ENCODE measurements around the gene EFCAB12.
"Not testable (repeated sequence)": the region's sequence is repeated elsewhere in the genome, so short reads cannot be mapped to it uniquely, and the experiment has no call there.

The EFCAB12 gene

DNA sequence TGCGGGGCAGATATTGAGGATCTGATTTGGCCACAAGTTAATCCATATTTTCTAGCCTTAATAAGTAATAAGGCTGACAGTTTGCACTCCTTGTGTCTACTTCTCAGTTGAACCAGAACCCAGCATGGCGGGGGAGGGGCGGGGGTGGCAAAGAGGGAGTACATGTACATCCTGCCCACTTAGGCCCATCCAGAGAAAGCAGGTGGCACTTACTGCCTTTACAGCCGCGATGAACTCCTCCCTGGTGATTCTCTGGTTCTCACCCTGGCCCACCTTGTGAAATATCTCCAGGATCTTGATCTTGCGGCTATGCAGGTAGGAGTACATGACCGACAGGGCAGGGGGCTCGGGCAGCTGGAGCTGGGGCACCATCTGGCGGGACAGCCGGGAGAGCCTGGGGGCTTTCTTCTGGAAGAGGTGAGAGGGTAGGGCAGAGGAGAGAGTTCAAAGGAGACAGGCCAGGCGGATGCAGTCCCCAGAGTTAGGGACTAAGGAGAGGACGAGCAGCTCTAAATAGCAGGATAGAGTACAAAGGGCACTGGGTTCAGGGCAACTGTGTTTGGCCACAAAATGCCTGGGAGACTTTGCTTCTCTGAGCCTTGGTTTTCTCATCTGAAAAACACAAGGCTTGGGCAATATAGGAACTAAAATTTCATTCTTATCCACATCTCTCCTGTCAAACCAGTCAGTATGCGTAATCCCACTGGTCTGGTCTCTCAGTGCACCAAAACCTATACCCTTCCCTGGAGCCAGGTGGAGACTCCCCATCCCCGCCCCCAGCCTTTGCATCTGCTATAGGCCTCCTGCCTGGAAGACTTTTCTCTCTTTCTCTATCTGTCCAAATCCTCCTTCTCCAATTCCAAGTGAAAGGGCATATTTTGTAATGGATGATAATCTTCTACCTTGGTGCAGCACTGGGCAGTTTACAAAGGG, 10.1 kb downstream of the EFCAB12 start:
- DNase-seq, result no peak

- no peak for DNase-seq
Observed at GRCh38 chr3:129417326-129417725, 11.1 kb downstream of the EFCAB12 start.

DNA sequence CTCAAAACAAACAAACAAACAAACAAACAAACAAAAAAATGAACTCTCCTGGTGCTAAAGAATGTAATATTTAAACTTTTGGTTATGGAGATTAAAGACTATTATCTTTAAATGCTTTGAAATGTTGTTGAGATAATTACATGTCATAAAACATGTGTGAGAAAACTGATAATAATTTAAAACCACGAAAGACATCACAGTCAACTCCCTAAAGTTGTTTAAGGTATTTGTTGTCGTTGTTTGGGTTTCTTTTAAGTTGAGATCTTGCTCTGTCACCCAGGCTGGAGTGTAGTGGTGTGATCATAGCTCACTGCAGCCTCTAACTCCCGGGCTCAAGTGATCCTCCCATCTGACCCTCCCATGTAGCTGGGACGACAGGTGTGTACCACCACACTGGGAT, 12.0 kb downstream of the EFCAB12 start:
- no peak for DNase-seq

DNA sequence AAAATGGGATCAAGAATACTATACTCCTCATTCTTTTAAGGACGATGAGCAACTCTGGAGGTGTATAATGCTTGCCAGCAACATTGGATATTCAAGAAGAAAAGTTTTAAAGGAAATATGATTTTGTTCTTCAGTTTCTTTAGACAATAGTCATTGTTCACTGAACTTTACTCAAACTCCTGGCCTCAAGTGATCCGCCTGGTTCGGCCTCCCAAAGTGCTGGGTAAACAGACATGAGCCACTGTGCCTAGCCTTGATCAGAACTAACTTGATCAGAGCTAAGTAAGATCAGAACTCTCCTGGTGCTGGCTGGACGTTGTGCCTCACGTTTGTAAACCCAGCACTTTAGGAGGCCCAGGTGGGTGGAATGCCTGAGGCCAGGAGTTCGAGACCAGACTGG, 12.6 kb downstream of the EFCAB12 start:
- DNase-seq, result no peak

DNA sequence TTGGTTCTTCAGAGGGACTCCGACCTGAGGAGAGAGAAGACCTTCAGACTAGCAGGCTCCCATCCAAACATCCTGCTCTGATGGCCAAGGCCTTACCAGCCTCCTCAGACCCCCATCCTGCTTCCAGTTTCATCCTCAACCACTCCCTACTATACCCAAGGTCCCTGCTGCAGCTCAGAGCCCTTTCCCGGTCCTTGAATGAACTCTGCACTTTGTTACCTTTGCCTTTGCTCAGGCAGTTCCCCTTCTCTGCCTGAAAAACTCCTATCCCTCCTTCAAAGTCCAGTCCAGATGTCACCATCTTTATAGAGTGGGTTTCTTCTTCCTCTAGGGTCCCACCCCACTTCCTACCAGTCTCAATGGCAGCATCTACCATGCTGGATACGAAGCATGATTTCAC, 13.1 kb downstream of the EFCAB12 start:
- no peak for DNase-seq

DNA sequence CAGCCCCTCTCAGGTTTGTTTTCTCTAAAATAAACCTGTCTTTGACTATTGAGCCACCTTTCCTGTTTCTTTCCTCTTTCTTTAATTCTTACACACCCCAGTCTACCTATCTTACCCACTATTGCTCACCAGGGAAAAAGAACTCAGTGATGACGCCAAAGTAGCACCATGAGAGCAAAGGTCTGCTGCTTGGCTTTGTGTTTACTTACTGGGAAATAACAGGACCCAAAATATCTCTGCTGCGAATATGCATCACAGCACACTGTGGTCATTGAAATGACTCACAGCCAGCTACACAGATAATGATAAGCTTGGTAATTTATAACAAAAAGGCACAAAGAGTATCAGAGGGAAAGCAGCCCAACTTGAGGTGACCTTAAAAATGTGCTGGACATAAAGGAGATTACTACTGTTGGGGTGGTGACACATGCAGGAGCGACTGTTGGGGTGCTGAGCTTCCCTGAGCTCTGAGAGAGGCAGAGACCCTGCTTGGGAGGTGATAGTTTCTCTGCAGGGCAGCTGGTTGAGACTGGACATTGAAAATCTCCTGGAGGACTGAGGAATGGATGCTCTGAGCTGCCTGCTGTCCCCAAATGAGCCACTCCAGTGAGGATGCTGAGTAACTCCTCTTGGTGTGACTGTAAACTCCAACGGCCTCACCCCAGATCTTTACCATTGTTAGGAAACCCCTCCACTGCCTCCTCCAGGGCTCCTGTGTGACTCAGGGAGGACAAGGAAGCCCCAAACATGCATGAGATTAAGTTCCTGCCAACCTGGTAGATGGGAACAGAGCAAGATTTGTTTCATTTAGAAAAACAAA, 14.5 kb downstream of the EFCAB12 start:
- DNase-seq, result no peak

- not testable (repeated sequence) for DNase-seq
Observed at GRCh38 chr3:129413238-129413637, 15.2 kb downstream of the EFCAB12 start.

DNA sequence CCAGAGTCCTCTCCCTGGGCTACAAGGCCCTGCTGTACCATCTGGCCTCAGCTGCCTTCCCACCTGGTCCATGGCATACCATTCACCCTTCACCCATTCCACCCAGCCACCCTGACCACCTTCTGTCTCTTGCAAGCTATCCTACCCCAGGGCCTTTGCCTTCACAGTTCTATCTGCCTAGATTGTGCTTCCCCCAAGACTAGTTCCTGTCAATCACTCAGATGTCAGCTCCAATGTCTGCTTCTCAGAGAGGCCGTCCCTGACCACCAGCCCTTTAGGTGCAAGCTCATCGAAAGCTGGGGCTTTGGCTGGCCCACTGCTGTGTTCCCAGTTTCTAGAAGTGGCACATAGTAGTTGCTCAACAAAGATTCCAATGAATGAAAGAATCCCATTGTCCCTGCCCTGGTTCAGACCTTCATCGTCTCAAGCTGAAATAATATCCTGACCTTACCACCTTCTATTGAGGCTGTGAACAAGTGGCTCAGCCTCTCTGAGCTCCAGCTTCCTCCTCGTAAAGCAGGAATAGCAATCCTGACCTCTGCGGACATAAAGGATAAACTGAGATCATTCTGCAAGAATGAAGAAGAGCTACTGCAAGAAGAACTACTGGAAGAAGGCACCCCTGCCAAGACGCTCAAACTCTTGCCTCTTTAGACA, 15.8 kb downstream of the EFCAB12 start:
- DNase-seq, result no peak

DNA sequence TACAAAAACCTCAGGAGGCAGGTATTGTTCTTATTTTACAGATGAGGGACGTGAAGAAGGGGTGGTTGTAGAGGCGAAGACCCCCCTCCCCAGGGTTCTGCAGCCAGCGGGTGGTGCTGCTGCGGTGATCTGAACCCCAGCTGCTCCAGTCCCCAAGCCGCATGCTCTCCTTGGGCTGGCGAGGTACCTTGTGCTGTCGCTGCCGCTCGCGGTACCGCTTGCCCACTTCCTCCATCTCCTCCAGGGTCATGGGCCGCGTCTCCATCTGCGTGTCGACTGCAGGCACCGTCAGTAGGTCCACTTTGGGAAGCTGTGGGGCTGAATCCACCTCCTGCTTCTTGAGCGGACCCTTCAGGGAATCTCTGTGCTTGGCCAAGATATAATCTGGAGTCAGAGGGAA, 17.5 kb downstream of the EFCAB12 start:
- DNase-seq, result no peak

DNA sequence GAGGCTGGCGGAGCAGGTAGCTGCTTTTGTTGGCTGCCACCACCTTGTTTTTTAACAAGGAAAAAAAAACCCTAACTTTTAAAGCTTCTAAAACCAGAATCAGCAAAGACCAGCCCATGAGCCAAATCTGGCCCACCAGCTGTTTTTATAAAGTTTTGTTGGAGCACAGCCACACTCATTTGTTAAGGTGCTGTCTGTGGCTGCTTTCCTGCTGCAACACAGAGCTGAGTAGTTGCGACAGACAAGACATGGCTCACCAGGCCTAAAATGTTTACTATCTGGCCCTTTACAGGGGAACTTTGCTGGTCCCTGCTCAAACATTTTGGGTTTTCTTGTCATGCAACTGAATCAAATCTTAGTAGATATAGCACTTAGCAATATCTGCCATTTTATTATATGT, 18.9 kb downstream of the EFCAB12 start:
- DNase-seq, result peak in 1 of 2 experiments; percentile 11

- no peak for DNase-seq
Observed at GRCh38 chr3:129404610-129405009, 23.8 kb downstream of the EFCAB12 start.

DNA sequence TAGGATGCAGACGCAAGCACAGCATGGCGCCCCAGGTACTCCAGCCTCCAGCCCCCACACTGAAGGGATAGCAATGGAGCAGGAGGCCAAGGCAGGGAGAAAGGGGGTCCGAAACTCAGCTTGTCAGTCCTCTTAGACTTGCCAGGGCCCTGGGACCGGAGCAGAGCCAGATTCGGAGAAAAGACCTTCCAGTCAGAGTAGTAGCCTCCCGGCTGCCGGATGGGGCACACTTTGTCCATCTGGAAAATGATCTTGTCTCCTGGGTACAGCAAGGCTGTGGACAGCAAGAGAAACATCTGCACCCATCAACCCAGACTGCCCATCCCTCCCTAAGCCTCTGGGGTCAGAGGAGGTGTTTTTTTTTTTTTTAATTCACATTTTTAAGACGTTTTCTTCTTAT, 24.3 kb downstream of the EFCAB12 start:
- no peak for DNase-seq

GRCh38 chr3:129403450-129403849, 25.0 kb downstream of the EFCAB12 start:
- no peak for DNase-seq

DNA sequence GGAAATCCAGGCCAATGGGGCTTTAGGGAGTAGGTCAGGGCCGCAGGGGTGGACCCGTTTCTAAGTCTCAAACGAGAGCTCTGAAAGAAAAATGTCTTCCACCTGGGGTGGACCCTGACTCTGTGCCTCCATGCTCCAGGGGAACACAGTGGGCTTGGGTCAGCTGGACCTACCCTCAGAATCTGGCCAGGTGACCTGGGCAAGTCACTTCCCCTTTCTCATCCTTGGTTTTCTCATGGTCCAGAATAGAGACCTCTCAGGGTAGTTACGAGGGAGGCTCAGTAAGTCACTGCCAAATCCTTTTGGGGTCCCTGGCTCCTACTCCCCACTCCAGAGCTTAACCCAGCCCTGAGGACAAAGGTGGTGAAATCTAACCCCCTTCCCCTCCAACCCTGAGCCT, 25.8 kb downstream of the EFCAB12 start:
- DNase-seq, result no peak

DNA sequence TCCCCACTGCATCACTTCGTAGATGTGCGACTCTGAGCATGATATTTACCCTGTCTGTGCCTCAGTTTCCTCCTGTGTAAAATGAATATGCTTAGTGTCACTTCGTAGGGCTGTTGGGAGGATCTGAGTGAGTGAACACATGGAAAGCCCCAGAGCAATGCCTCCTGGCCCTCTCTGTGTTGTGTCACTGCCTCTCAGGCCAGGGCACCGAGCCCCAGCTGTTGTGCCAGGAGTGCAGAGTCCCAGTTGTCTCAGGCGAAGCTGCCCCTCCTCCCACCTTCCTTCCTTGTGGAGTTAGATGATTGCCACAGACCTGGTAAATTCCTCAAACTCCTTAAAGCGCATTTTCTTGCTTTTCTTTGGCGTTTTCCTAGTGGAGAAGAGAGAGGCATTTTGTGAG, 26.2 kb downstream of the EFCAB12 start:
- DNase-seq, result no peak

- peak in 1 of 2 experiments; percentile 49 for DNase-seq
Observed at GRCh38 chr3:129399895-129400357, 28.5 kb downstream of the EFCAB12 start.

DNA sequence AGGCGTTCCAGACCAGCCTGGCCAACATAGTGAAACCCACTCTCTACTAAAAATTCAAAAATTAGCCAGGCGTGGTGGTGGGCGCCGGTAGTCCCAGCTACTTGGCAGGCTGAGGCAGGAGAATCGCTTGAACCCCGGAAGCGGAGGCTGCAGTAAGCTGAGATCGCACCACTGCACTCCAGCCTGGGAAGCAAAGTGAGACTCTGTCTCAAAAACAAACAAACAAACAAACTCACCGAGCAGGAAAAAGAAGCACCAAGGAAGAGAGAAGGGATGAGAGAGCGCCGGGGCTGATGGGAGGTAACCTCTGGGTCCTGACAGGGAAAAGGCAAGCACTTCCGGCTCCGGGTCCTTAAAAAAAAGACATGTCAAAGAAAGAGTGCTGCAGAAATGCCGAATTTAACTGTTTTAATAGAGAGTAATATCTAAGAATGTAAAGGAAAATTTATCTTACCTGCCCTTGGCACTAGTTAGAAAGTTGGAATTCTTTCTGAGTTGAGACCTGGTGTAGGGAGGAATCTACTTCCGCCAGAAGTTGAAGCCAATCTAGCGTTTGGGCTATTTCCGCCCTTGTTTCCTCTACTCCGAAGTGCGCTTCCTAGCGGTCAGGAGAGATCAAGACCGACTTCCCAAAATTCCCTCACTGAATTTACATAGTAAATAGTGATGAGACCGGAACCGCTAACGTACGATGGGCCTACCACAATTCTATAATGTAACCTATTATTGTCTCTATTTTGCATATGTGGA, 29.1 kb downstream of the EFCAB12 start:
- peak; percentile 93 to 96 for DNase-seq

DNA sequence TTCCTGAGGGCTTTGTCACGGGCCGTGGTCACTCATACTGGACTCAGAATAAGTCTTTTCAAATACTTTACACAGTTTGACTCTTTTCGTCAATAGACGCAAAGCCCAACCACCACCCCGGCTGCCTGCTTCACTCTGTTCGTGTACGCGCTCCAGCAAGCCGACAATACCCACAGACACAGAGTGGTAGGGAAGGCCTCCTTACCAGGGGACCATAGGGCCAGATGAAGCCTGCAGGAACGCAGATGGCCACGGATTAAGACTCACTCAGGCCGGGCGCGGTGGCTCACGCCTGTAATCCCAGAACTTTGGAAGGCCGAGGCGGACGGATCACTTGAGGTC, 29.7 kb downstream of the EFCAB12 start:
- no peak for DNase-seq

DNA sequence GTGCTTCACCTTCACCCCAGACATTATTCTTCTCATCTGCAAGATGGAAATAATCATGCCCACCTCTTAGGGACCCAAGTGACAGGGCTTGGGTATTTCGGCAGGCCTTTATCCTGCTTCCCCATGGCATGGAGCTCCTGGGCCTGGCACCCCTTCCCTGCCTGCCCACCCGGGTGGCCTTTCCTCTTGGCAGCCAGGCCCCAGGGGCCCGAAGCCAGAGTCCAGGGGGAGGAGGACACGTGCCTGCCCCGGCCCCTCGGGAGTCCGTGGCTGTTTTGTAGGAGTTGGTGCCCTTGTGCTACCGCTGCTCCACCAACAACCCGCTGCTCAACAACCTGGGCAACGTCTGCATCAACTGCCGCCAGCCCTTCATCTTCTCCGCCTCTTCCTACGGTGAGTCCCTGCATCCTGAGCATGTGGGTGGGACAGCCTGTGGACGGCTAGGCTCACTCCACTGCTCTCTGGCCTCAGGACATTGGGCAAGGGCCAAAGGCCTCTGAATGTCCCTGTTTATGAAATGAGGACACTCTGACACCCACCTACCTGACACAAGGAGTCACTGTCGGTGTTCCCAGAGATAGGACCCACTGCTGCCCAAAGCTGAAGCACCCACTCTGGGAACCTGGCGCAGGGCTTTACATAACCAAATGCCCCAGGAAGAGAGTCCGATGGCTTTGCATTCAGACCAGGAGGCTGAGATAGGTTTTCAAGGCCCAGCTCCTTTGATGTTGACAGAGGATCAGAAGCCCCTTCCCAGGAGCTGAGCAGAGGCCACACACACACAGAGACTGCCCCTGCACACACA, 34.5 kb downstream of the EFCAB12 start:
- not testable (repeated sequence) for DNase-seq

GRCh38 chr3:129393271-129393670, 35.2 kb downstream of the EFCAB12 start:
- DNase-seq, result no peak

DNA sequence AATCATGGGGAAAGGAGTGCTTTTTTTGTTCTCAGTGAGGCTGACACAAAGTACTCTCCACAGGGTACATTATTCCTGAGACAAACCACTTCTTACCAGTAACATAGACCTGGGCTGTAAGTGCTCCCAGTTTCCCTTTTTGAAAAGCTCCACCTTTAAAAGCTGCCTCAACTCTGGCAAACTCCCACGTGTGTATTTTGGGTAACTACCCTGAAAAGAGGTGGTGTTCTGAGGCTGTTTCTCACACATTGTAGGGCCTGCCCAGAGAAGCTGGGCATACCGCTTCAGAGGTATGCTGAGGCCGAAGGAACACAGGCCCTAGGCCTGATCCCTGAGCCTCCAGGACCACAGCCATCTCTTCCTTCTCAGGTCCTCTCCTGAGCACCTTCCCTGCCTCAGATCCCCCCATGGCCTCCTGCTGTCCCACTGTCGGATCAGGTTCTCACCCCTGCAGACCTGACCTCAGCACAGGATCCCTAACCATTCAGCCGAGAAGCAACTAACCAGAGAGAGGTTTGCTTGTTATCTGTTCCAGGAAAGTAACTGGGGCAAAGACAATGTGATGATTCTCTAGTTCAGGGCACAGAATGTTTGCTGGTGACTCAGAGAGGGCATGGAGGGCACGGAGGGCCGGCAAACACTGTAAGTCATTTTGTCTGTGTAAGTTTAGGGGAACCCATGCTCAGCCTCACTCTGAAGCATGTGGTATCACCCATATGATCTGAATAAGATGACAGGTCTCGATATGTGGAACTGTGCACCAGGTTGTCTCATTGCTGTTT, 36.1 kb downstream of the EFCAB12 start:
- DNase-seq, result not testable (repeated sequence)
